Suppressor macrophage treated with lipopolysaccharide for 1 hour (primary cell): ENCODE data around the gene UFL1.

Experiments used
- DNase-seq, 3 donors: peaks; one replicate each; pipeline ENCODE4 v3.0.0-alpha.2; 2020 to 2022

Gene UFL1

DNA sequence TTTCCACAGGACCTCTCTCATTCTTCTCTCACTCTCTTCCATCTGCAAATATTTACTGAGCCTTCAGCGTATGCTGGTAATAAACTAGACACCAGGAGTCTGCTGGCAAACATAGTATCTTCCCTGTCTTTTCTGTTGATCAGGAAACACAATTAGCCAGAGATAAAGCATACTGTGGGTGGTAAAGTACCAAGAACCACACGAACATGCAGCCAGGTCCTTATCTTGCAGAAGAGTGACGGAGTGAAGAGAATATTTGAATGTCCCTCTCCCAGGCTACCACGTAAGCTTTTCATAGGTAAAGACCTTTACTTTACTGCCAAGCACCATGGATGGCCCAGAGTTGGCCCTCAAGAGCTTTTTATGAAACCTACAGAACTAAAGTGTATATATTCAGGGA is 54.6 kb downstream of the UFL1 start:
- no peak for DNase-seq

GRCh38 chr6:96582021-96582420 is 60.4 kb downstream of the UFL1 start:
- DNase-seq = no peak

GRCh38 chr6:96582436-96582835 is 60.8 kb downstream of the UFL1 start:
- DNase-seq = no peak

DNA sequence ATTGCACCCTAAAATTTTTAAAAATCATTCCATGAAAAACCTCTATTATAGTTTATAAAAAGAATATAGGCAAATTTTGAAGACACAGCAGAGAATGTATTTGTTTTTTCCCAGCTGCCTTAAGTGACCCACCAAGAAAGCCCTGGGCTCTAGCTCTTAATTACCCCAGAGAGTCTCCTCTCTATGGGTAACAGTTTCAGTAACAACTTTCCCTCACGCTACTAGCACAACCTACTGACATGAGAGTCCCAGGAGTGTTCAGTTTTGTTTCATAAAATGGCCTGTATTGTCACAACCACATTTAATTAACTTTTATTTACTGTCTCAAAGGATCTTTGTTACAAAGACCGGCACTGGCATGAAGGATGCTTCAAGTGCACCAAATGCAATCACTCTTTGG is 82.8 kb downstream of the UFL1 start:
- no peak for DNase-seq
